Neural cell (in vitro differentiated cells): Measurements from ENCODE around the gene MACF1.

ENCODE experiments used
- EZH2 ChIP-seq: fragments of 200-600, 300-800 bp; shearing (Covaris generic), sonication (generic); IDR thresholded peaks from 2 replicates; pipeline ENCODE4 v1.6.1; 2014; ENCODE audit warnings: antibody characterized with exemption, low read length, borderline replicate concordance, mild to moderate bottlenecking; ENCODE audit not compliant: insufficient read depth, poor library complexity, severe bottlenecking
- MXI1 ChIP-seq: fragments of 450-650 bp; conservative IDR thresholded peaks from 2 replicates; pipeline ENCODE4 v1.6.1; 2014; ENCODE audit warnings: antibody characterized with exemption, mild to moderate bottlenecking; ENCODE audit not compliant: poor library complexity, severe bottlenecking
- POLR2AphosphoS5 ChIP-seq: IDR thresholded peaks from 2 replicates; pipeline ENCODE4 v1.6.1; 2012
- TF ChIP-seq, protein P1 (sequence below): fragments of 450-650 bp; IDR thresholded peaks from 2 replicates; pipeline ENCODE4 v1.5.1; 2014; ENCODE audit warnings: antibody characterized with exemption, mild to moderate bottlenecking, moderate library complexity; ENCODE audit not compliant: poor library complexity, severe bottlenecking

DNA sequence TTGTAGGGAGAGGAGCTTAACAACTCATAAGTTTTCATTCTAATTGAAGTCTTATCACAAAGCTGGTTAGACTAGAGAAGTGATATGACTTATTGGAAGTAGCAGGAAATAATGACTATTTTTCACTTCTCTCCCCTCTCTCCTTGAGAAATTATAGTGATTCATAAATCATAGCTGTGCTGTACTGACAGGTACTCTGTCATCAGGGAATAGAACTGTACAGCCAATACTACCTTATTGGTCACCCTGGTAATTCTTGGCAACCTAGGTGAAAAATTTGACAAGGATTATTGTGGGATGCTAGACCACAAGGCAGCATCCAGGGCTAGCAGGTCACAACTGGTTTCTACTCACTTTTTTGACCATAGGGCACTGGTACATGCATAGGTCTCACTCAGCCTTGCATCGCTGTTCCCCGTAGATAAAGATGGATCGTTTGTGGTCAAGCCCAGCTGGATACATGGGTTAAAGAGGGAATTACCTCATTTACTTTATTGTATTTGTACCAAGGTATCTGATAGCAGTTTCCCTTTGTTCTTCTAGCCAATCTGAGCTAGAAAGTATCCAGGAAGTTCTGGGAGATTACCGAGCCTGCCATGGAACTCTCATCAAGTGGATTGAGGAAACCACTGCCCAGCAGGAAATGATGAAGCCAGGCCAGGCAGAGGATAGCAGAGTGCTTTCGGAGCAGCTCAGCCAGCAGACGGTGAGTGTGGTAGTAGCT lies 113.6 kb downstream of the MACF1 start:
- TF ChIP-seq, protein P1, sequence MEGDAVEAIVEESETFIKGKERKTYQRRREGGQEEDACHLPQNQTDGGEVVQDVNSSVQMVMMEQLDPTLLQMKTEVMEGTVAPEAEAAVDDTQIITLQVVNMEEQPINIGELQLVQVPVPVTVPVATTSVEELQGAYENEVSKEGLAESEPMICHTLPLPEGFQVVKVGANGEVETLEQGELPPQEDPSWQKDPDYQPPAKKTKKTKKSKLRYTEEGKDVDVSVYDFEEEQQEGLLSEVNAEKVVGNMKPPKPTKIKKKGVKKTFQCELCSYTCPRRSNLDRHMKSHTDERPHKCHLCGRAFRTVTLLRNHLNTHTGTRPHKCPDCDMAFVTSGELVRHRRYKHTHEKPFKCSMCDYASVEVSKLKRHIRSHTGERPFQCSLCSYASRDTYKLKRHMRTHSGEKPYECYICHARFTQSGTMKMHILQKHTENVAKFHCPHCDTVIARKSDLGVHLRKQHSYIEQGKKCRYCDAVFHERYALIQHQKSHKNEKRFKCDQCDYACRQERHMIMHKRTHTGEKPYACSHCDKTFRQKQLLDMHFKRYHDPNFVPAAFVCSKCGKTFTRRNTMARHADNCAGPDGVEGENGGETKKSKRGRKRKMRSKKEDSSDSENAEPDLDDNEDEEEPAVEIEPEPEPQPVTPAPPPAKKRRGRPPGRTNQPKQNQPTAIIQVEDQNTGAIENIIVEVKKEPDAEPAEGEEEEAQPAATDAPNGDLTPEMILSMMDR, result no peak
- no peak for TF ChIP-seq EZH2
- TF ChIP-seq MXI1, result no peak
- TF ChIP-seq POLR2AphosphoS5, result no peak
